ENCODE data around the gene PAAF1.

GRCh38 chr11:73838443-73839122, 38.2 kb upstream of the PAAF1 start:
- TF ChIP-seq, protein P1, sequence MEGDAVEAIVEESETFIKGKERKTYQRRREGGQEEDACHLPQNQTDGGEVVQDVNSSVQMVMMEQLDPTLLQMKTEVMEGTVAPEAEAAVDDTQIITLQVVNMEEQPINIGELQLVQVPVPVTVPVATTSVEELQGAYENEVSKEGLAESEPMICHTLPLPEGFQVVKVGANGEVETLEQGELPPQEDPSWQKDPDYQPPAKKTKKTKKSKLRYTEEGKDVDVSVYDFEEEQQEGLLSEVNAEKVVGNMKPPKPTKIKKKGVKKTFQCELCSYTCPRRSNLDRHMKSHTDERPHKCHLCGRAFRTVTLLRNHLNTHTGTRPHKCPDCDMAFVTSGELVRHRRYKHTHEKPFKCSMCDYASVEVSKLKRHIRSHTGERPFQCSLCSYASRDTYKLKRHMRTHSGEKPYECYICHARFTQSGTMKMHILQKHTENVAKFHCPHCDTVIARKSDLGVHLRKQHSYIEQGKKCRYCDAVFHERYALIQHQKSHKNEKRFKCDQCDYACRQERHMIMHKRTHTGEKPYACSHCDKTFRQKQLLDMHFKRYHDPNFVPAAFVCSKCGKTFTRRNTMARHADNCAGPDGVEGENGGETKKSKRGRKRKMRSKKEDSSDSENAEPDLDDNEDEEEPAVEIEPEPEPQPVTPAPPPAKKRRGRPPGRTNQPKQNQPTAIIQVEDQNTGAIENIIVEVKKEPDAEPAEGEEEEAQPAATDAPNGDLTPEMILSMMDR (IDR thresholded peaks at IDR 0.05): no peak
- no peak for TF ChIP-seq POLR2A (IDR thresholded peaks at IDR 0.05)
